Kidney tubule cell (primary cell): ENCODE results near the gene MMP17.

Experiments used
- DNase-seq: peaks from one replicate; pipeline ENCODE4 v3.0.0-alpha.2; 2018; ENCODE audit warnings: low spot score

Gene MMP17

GRCh38 chr12:131895640-131896079, 67.5 kb downstream of the MMP17 start:
- no peak for DNase-seq

DNA sequence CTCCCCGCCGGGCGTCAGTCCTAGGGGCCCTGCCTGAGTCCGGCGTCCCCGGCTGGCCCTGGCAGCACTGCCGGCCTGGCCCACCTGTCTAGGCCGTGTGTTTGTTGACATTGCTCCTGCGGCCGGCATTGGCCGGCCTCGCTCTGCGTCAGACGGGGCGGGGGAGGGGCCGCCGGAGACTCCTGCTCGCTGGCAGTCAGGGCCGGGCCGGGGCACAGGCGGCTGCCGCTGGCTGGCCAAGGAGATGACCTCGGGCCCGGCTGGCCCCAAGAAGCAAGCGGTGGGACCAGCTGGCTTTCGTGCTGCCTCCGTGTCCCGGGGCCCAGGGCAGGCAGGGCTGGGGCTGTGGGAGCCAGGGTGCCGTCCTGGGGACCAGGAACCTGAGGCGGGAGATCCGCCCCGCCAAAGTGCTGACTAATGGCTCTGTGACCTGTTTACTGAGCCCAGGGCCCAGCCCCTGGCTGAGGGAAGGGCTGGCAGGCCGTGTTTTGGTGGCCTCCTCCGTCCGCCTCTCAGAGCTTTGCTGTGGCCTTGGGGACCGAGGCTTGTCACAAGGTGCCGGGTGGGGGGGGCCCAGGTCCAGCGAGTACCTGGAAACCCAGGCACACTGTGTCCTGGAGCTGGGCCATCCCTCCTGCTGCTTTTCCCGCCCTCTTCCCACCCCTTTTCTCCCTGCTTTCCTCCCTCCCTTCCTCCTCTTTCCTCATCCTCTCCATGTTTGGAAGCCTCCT, 68.1 kb downstream of the MMP17 start:
- peak; percentile 87 for DNase-seq

DNA sequence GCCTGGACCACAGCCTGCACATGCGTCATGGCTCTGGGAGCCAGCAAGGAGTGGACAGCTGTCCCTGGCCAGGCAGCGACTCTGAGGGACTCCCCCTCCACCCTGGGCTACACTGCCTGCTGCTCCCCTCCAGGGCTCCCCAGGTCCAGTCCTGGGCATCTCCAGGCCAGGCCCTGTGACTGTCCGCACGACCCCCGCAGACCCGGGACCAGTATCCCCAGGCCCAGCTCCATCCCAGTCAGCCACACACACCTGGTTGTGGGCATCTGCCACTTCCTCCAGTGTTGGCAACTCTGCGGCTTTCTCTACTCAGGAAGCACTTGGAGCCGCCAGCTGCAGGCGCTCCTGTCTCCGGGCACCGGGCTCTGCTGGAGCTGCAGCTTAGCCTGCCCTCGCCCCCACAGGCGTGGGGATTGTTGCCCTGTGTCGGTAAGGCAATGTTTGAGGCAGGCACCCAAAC, 68.6 kb downstream of the MMP17 start:
- DNase-seq = no peak

GRCh38 chr12:131897276-131897675, 69.1 kb downstream of the MMP17 start:
- no peak for DNase-seq

DNA sequence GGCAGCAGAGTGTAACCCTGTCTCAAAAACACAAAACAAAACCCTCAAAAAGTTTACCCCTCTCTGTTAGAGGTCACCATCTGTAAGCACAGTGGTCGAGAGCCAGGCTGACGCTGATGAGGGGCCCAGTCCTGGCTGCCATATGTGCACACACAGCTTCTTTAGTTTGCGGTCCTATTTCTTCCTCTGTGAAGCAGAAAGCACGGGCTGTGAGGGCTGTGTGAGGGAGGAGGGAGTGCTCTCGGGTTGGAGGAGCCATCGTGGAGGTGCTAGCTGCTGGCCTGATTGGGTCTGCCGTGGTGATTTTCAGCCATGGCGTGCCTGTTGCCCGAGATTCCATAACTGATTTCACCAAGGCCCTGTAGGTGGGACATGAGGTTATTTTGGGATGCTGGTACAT, 69.7 kb downstream of the MMP17 start:
- no peak for DNase-seq

DNA sequence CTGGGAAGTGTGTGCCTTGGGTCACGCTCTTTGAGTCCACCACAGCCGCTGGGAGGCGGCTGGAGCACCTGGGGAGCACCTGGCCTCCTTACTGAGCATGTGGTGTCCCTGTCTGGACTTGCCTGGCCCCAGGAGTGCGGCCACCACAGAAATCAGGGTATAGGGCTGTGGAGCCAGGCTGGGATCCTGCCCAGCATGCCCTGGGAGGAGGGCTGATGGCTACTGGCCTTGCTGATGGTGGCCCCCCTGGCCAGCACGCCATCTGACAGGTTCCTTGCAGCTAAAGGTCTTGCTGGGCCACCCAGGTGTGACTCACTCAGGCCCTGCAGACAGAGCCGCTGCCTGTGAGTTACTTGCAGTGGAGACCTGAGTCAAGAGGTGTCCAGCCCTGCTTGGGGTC, 72.2 kb downstream of the MMP17 start:
- peak; percentile 39 for DNase-seq
